Activated gamma-delta T cell (primary cell): ENCODE results near the gene VAV2.

ENCODE experiments used
- DNase-seq: peaks from one replicate; lab custom pipeline; 2025; lab: John Stamatoyannopoulos, UW

VAV2 gene

GRCh38 chr9:133797406-133798105 is 194.6 kb downstream of the VAV2 start:
- no peak for DNase-seq

DNA sequence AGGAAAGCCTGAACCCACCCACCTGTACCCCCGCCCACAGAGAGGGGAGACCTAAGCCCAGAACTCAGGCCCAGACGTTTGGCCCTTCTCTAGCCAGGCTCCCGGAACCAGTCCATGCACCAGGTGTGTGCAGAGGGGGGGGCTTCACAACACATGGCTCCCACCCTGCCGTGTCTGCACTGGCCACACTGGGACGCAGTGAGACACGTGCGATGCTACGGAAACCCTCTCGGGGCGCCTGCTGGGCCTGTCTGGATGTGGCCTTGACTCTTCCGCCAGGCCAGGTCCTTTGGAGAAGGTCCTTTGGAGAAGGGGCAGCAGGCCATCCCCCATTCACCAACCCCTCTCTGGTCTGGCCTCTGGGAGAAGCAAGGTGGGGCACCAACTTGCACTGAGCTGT is 195.6 kb downstream of the VAV2 start:
- no peak for DNase-seq

GRCh38 chr9:133795049-133795448 is 197.1 kb downstream of the VAV2 start:
- DNase-seq = no peak

GRCh38 chr9:133794016-133794760 is 197.9 kb downstream of the VAV2 start:
- DNase-seq = no peak

GRCh38 chr9:133793471-133793870 is 198.7 kb downstream of the VAV2 start:
- DNase-seq = no peak

DNA sequence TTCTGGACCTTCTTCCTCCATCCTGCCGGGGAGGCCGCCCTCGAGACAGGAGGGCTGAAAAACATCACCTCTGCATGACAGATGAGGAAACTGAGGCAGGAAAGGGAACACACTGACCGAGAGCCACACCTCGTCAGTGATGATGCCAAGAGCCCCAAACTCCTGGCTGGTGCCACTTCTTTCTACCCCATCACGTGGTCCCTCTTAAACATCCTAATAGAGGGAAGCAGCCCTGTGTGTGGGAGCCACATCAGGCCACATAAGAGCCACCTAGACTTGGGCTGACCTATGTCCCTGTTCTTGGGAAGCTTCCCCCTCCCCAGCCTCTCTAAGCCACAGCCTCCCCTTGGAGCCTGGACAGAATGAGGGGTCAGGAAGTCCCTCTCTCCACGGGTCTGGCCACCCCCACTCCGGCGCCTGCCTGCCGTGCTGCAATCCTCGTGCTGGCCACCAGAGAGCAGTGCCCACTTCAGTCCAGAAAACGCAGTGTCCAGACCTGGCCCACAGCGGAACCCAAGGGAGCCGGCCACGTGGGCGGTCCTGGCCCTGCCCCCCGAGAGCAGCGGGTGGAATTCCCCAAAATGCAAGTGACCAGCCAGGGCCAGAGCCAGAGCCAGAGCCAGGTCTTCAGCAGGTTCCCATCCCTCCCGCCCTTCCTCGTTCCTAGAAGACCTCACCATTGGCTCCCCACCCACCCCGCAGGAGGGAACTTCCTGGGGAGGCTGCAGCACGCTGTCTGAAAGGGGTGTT is 199.2 kb downstream of the VAV2 start:
- no peak for DNase-seq

- DNase-seq = no peak
These were observed 200.1 kb downstream of the VAV2 start for GRCh38 chr9:133791735-133792649.

- no peak for DNase-seq
These were observed 201.1 kb downstream of the VAV2 start for GRCh38 chr9:133791069-133791468.

DNA sequence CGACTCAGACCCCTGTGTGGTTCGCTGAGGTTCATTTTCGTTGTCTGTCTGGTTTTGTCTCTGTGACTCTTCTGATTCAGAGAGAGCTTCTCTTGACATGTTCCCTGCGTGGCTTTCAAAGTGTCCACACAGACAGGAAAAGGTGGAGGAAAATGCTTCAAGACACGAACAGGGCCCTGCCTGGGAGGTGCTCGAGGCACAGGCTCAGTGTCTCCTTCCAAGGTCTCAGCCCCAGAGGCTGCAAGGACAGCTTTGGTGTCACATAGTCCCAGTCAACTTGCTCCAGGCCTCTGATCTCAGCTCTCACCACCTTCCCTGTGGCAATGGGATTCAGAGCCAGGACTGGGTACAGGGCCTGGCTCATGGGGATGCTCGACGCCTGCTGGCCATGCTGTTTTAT is 202.3 kb downstream of the VAV2 start:
- DNase-seq = no peak

DNA sequence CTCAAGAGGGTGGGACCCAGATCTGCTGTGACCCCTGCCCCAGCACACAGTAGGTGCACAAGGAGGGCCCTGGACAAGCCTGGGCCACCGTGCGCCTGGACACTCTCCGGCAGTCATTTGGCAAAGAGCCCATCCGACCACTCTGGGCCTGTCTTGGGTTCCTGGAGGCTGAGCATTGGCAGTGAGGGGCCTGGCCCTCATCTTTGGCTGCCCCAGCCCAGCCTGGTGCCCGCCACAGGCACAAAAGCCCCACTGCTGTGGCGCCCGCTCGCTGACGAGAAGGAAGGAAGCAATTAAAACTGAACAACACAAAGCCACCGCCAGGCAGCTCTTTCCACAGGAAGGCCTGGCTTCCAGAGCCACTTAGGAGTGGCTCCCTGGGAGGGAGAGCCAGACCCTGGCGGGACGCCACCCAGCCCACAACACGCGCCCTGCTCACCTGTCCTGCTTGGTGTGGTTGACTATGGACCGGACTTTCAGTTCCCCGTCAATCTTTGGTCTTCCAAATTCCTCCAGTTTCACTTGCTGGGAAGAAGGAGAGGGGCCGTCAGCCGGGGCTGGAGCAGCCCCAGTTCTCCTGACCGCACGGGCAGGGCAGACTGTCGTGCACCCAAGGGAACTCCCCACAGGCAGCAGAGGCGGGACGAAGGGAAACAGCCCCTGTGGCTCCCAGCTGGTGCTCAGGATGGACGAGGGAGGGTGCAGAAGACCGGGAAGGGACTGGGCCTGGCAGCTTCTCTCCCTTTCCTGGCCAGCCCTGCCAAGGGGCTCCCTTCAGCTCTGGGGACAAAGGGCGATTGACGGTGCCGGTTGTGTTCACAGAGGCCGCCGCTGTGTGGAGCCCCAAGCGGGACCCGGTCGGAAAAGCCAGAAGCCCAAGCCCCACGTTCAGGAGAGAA is 203.1 kb downstream of the VAV2 start:
- DNase-seq = no peak

- no peak for DNase-seq
These were observed 203.9 kb downstream of the VAV2 start for GRCh38 chr9:133788045-133788818.

- no peak for DNase-seq
These were observed 204.4 kb downstream of the VAV2 start for GRCh38 chr9:133787754-133788025.

DNA sequence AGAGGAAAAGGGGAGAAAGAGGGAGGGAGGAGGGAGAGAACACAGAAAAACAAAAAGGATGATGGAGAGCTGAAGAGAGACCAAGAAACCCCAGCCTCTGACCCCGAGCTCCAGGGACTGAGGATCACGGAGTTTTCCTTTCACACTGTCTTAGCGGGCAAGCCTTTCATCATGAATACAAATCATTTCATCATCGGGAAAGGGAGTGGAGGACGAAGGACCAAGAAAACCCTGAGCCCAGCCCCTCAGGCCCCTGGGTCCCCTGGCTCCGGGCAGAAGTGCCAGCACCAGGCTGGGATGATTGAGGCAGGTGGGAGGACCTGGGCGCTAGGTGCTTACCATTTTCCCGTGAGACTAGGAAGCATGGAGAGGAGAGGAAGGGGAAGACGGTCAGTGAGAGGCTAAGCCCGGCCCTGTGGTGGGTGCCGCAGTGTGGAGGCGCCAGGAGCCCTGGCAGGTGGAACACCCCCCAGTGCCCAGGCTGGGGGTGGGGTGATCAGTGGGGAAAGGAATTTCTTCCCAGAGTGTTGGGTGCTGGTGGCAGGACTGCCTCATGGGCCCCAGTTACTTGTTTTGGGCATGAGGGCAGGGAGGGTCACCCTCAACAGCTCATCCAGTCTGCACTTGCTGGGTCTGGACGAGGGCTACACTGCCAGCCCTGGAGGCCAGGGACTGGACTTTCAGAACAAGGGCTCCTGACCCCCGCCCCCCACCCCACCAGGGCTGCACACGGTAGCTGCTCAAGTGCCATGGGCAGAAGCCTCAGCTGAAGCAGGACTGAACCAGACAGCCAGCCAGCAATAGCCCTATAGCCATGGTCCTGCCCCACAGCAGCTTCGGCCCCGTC is 205.0 kb downstream of the VAV2 start:
- no peak for DNase-seq

GRCh38 chr9:133786371-133786753 is 205.8 kb downstream of the VAV2 start:
- DNase-seq = no peak

DNA sequence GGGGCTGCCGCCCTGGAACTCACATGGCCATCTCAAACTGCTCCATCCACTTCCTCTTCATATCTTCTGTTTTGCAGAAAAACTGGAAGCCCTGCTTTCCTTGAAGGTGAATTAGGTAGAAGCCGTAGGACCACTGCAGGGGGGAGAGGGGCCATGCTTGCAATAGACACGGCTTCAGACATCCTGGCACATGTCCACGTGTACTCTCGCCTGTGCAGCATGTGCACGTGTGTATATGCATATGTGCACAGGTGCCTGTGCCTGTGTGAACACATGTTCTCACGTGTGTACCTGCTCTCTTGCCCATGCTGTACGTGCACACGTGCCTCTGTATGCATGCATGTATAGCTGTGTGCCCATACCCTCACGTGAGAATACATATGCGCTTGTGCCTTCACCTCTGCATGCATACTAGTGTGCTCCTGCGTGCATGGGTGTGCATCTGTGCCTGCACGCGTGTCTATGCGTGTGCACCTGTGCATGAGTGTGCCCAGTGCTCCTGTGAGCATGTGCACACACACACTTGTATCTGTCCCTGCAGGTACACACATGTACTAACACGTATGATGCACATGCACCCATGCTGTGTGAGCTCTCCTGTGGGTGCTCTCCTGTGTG is 206.3 kb downstream of the VAV2 start:
- no peak for DNase-seq

DNA sequence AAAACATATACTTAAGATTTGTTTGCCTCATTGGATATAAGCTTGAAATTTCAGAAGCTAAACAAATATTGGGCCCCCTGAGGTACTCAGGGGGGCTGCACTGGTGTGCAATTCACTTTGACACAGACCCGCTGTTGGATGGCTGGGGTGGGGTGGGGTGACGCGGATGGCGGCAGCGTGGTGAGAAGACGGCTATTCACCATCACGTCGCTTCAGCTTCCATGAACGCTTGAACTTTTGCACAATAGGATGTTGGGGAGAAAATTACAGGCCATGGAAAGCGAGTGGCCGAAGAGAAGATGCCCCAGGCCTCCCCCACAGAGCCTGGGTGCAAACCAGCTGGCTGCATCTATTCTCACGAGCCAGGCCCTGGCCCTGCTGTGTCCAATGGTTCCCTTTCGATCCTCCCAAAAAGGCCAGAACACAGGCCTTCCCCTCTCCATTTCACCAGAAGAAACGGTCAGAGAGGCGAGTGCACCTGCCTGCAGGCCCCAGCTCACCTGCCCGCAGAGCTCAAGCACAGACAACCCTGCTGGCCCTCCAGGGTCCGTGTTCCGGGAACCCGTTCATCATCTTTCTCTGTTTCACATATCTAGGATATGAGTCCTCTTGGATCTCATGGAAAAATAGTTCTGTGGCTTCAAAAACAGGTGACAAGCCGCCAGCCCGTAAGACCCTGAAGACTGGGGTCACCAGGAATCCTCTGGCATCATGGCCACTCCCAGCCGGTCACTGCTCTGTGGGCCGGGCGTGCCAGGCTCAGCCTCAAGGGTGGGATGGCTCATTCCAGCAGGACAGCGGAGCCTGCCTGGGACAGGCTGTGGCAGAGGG is 207.2 kb downstream of the VAV2 start:
- DNase-seq = no peak

DNA sequence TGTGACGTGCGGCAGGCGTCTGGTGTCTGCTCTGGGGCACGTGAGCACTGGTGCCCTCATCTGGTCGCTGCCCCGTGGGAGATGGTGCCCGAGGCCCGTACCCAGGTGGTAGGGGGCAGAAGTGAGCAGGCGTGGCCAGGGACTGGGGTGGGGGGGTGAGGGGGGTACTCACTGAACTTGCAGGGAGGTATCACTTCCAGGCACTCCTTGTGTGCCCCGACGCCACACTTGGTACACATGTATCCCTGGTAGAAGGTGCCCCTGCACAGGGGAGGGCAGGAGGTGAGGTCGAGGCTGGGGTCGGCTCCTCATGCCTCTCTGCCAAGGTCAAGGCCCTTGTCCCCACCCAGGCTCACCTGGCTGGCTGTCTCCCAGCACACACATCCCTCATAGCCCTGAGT is 208.8 kb downstream of the VAV2 start:
- DNase-seq = no peak
